ENCODE results near the gene CRADD.
"Not testable (repeated sequence)": the region's sequence is repeated elsewhere in the genome, so short reads cannot be mapped to it uniquely, and the experiment has no call there.

The CRADD gene

DNA sequence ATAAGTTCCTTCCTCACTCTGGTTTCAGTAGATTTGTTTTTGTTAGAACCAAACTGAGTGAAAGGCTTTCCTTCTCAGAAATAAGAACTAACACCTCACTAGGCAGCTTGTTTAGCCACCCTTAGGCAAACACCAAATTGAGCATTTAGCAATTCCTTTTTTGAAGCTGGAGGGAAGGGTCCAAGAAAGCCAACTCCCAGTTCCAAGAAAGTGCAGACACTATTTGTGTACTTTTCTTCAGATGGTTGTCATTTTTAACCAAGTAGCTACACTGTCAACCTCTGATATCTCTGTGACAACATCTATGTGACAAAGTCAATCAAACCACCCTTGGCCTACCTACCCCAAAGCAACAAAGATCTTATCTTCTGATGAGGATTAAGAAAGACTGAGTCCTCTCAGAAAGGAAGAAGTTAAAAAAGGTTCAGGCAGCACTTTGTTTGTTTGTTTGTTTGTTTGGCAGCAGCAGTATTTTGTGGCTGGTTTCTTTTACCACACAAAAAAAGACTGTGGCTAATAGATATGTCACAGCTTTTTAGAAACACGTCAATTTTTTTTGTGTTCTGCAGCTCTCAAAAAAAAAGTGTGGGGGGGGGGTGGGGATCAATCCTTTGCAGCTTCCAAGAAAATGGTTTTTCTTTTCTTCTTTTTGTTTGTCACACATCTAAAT, 203.8 kb downstream of the CRADD start:
- DNase-seq (ENCODE audit: low read depth, low spot score), result no peak
- TF ChIP-seq, protein P1, sequence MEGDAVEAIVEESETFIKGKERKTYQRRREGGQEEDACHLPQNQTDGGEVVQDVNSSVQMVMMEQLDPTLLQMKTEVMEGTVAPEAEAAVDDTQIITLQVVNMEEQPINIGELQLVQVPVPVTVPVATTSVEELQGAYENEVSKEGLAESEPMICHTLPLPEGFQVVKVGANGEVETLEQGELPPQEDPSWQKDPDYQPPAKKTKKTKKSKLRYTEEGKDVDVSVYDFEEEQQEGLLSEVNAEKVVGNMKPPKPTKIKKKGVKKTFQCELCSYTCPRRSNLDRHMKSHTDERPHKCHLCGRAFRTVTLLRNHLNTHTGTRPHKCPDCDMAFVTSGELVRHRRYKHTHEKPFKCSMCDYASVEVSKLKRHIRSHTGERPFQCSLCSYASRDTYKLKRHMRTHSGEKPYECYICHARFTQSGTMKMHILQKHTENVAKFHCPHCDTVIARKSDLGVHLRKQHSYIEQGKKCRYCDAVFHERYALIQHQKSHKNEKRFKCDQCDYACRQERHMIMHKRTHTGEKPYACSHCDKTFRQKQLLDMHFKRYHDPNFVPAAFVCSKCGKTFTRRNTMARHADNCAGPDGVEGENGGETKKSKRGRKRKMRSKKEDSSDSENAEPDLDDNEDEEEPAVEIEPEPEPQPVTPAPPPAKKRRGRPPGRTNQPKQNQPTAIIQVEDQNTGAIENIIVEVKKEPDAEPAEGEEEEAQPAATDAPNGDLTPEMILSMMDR (IDR thresholded peaks at IDR 0.05; ENCODE audit: low read depth, low read length), result no peak
- in situ Hi-C loops (cut with HindIII; ENCODE audit: low sequenced_read_pairs), result no loop called here
- H3K4me3 ChIP-seq (ENCODE audit: low read depth, low read length), result no peak overlapping the region

DNA sequence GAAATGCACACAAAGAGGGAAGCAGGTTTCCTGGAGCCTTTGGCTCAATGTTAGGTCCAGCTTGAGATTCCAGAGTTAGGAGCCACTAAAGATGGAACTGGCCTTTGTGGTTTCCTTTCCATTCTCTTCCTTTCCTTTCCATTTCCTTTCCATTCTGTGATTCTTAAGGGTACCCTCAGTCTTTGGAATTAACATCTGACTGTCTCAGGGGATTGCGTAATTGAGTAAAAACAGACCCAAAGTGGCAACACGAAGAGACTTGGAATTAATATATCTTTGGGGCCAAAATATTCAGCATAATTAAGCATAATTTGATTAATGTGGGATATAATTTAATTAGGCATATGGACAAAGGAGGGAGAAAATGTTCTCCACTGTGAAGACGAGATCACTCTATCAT, 205.6 kb downstream of the CRADD start:
- DNase-seq (ENCODE audit: low read depth, low spot score), result no peak
- no peak overlapping the region for H3K4me3 ChIP-seq (ENCODE audit: low read depth, low read length)
- in situ Hi-C loops (cut with HindIII; ENCODE audit: low sequenced_read_pairs), result no loop called here
- TF ChIP-seq, protein P1 (IDR thresholded peaks at IDR 0.05; ENCODE audit: low read depth, low read length), result no peak

DNA sequence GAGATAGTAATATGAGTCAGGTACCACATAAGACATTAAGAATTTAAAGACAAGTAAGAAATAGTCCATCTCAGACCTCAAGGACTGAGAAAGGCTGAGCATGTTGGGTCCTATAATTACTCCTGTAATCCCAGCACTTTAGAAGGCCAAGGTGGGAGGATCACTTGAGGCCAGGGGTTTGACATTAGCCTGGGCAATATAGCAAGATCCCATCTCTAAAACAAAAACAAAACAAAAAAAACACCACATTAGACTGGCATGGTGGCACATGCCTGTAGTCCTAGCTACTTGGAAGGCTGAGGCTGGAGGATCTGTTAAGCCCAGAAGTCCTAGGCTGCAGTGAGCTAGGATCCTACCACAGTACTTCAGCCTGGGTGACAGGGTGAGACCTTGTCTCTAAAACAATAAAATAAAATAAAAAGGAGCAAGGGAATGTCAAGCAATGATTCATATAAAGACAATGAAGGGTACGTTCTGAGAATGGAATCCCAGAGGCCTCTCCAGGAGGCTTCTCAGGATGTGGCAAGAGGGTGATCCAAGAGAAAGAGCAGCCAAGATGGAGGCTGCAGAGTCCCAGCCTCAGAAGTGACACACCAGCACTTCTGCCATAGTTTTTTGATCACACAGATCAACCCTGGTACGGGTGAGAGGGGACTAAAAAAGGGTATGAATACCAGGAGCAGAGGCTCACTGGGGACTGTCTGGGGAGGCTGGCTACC, 206.4 kb downstream of the CRADD start:
- no peak overlapping the region for H3K4me3 ChIP-seq (ENCODE audit: low read depth, low read length)
- in situ Hi-C loops (cut with HindIII; ENCODE audit: low sequenced_read_pairs), result no loop called here
- DNase-seq (ENCODE audit: low read depth, low spot score), result peak; percentile 56
- TF ChIP-seq, protein P1 (IDR thresholded peaks at IDR 0.05; ENCODE audit: low read depth, low read length), result no peak

DNA sequence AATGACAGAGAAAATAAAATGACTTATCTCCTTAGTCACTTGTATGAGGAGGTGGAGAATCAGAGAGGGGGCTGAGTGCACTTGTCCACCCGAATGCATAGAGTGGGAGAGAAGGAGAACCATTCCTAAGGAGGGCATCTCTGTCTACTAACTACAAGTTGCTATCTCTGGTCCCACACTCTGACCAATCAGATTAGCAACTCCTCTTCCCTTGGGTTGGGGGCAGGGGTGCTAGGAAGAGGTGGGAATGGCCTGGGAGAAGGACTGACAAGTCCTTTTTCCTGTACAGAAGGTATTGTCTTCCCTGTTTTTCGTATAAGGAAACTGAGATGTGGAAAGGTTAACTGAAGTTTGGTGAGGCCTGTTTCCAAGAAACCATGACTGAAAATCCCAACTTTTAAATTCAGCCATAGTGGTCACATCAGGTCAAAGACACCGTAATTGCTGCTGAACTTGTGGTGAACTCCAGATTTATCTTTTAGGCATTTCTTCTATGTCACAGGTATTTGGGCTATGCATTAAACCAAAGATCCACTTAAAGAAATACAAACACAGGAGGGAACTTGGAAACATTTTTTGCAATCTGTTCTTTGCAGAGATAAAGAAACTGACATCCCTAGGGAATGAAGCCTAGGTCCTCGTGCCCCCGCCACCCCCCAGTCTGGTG, 207.8 kb downstream of the CRADD start:
- DNase-seq (ENCODE audit: low read depth, low spot score), result peak; percentile 34
- H3K4me3 ChIP-seq (ENCODE audit: low read depth, low read length), result no peak overlapping the region
- in situ Hi-C loops (cut with HindIII; ENCODE audit: low sequenced_read_pairs), result no loop called here
- TF ChIP-seq, protein P1 (IDR thresholded peaks at IDR 0.05; ENCODE audit: low read depth, low read length), result no peak

DNA sequence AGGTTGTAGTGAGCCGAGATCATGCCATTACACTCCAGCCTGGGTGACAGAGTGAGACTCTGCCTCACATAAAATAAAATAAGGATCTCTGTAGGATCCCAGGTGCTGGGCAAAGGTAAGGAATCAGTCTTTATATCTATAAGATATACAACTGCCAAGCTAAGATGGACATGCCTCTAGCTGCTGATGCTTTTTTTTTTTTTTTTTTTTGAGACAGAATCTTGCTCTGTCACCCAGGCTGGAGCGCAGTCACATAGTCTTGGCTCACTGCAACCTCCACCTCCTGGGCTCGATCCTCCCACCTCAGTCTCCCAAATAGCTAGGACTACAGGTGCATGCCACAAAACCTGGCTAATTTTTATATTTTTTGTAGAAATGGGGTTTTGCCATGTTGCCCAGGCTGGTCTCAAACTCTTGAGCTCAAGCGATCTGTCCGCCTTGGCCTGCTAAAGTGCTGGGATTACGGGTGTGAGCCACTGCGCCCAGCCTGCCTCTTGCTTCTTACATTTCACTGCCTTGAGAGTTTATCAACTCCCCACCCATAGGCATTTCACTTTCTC, 208.9 kb downstream of the CRADD start:
- H3K4me3 ChIP-seq (ENCODE audit: low read depth, low read length); DNase-seq (ENCODE audit: low read depth, low spot score); in situ Hi-C loops (cut with HindIII; ENCODE audit: low sequenced_read_pairs): not testable (repeated sequence)

DNA sequence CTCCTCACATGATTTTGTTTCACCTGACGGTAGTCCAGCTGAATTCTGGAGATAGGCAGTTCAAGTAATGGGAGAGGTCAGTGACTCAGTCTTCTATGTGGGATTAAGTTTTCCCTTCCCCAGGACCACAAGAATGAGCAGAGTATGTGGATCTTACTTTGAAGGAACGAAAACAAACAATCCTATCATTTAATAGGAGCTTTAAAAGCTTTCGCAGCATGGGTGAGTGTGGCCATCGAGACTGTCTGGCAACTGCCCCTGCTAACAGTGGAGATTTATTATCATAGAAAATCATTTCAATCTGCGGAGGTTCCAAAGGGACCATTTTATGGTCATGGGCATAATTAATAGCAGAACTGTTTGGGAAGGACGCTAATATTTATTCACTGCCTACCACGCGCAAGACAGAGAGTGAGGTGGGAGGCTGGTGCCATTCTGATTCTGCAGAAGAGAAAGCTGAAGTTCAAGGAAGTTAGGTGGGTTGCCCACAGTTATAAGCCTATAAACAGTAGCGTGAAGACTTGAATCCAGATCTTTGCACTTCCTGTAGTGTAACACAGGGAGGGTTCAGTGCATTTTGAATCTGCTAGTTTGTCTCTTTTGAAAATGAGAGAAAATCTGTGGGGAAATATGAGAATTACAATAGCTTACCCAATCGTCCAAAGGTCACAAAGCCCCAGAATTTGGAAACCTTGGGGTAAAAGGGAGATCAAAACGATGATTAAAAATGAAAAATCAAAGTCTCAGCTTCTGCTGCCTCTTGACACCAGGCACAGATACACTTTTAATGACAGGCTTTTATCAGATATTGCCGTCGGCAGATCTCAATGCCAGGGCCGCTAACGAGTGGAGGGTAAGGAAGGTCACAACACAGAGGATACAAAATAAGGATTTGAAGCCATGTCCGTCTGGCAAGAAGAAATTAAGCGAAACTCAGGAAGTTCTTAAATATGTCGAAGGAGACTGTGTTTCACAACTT, 209.6 kb downstream of the CRADD start:
- TF ChIP-seq, protein P1 (IDR thresholded peaks at IDR 0.05; ENCODE audit: low read depth, low read length), result no peak
- in situ Hi-C loops (cut with HindIII; ENCODE audit: low sequenced_read_pairs), result no loop called here
- H3K4me3 ChIP-seq (ENCODE audit: low read depth, low read length), result no peak overlapping the region
- peak; percentile 81 for DNase-seq (ENCODE audit: low read depth, low spot score)

Data from astrocyte of the spinal cord (primary cell).